ENCODE measurements around the gene MFSD11.

DNA sequence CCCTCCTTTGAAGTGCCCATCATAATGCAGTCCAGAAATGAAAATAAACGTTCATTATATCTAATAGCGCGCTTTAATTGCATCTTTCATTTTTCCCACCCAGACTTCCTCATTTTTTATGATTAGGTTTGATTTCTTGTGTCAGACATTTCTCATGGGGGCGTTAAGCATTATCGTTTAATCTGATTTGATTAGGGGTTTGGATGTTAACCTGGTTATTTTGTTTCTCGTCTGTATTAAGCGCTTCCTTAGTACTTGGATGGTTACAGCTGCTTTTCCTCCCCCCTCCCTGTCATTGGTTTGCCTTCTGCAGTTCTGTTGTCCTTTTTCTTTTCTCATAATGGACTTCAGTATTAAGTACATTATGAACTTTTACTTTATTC is 540 bp downstream of the MFSD11 start:
- TF ChIP-seq, protein P1, sequence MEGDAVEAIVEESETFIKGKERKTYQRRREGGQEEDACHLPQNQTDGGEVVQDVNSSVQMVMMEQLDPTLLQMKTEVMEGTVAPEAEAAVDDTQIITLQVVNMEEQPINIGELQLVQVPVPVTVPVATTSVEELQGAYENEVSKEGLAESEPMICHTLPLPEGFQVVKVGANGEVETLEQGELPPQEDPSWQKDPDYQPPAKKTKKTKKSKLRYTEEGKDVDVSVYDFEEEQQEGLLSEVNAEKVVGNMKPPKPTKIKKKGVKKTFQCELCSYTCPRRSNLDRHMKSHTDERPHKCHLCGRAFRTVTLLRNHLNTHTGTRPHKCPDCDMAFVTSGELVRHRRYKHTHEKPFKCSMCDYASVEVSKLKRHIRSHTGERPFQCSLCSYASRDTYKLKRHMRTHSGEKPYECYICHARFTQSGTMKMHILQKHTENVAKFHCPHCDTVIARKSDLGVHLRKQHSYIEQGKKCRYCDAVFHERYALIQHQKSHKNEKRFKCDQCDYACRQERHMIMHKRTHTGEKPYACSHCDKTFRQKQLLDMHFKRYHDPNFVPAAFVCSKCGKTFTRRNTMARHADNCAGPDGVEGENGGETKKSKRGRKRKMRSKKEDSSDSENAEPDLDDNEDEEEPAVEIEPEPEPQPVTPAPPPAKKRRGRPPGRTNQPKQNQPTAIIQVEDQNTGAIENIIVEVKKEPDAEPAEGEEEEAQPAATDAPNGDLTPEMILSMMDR (conservative IDR thresholded peaks at IDR 0.05; ENCODE audit: low read length) = no peak; the same call in 1 of the 2 replicates
- TF ChIP-seq EZH2phosphoT487 (IDR thresholded peaks at IDR 0.05; ENCODE audit: borderline replicate concordance, low read depth, low read length) = no peak
